ENCODE measurements around the gene DEPDC7. TPM values are rescaled to one million over a fixed set of nuclear protein-coding genes. Genes with fewer than 3 reads are reported as not detected.

Gene DEPDC7
- total and polyA plus RNA-seq, 11 donors, result 0.12 to 1.0 (median 0.32) TPM; not detected in 3

- no peak for ATAC-seq
- Histone ChIP-seq H3K4me1 (no peaks in the 10 kb centered on the region), H3K27ac (no peak overlapping the region), H3K4me3 (no peak overlapping the region), H3K9me3 (peaks cover 0 to 10% (median 0%) of the 10 kb centered on the region in 12 donors), H3K36me3 (no peaks in the 10 kb centered on the region), H3K27me3 (no peaks in the 10 kb centered on the region)
- no peak for DNase-seq
- 75 to 95% (median 81%) methylated on average over 4 to 6 of the region's 6 CpGs for WGBS, 4 donors
- intact Hi-C loops (cut with DNase I), result no loop called here
- TF ChIP-seq CTCF (IDR thresholded peaks at IDR 0.05), result no peak
- no peak for TF ChIP-seq POLR2A (IDR thresholded peaks at IDR 0.05)
Measured at GRCh38 chr11:33001281-33001680, 14.4 kb upstream of the DEPDC7 start.

GRCh38 chr11:33001751-33002542 is 13.7 kb upstream of the DEPDC7 start:
- DNase-seq, result no peak
- Histone ChIP-seq H3K4me1 (no peaks in the 10 kb centered on the region), H3K27ac (no peak overlapping the region), H3K36me3 (no peaks in the 10 kb centered on the region), H3K9me3 (peaks cover 0 to 10% (median 0%) of the 10 kb centered on the region in 12 donors), H3K27me3 (no peaks in the 10 kb centered on the region), H3K4me3 (no peak overlapping the region)
- ATAC-seq, result no peak
- 76 to 85% (median 83%) methylated on average over 4 to 8 of the region's 8 CpGs for WGBS, 4 donors
- TF ChIP-seq POLR2A (IDR thresholded peaks at IDR 0.05), result no peak
- TF ChIP-seq CTCF (IDR thresholded peaks at IDR 0.05), result no peak
- intact Hi-C loops (cut with DNase I), result no loop called here

DNA sequence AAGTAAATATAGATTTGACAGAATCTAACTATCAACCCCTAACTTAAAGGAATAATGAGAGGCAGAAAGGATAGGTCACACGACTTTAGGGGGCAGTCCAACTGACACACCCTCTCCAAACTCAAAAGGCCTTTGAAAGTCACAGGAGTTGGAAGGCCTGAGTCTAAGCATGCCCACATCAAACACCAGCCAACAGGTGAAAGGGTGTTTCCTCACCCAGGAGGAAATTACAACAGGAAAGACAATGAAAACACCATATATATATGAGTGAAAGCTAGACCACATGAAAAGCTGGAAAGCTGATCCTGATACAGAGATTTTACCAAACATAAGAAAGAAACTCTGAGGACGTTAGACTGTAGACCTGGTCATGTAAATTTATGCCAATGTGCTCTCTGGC is 10.5 kb upstream of the DEPDC7 start:
- H3K4me1 ChIP-seq, result no peaks in the 10 kb centered on the region
- H3K4me3 ChIP-seq, result no peak overlapping the region
- no peak overlapping the region for H3K27ac ChIP-seq
- no peaks in the 10 kb centered on the region for H3K36me3 ChIP-seq
- TF ChIP-seq CTCF (IDR thresholded peaks at IDR 0.05) (no peak), POLR2A (IDR thresholded peaks at IDR 0.05) (no peak)
- no peak for DNase-seq
- intact Hi-C loops (cut with DNase I), result no loop called here
- H3K27me3 ChIP-seq, result no peaks in the 10 kb centered on the region
- WGBS, 4 donors, result 55 to 68% (median 62%) methylated on average over 2 of the region's 2 CpGs
- no peaks in the 10 kb centered on the region for H3K9me3 ChIP-seq
- ATAC-seq, result no peak

- Histone ChIP-seq H3K4me3 (no peak overlapping the region), H3K9me3 (no peaks in the 10 kb centered on the region), H3K36me3 (no peaks in the 10 kb centered on the region), H3K27ac (no peak overlapping the region), H3K4me1 (no peaks in the 10 kb centered on the region), H3K27me3 (no peaks in the 10 kb centered on the region)
- intact Hi-C loops (cut with DNase I), result no loop called here
- TF ChIP-seq POLR2A (IDR thresholded peaks at IDR 0.05) (no peak), CTCF (IDR thresholded peaks at IDR 0.05) (no peak)
- DNase-seq (no peak), ATAC-seq (no peak)
Measured at GRCh38 chr11:33006010-33006409, 9.7 kb upstream of the DEPDC7 start.
